Karpas-422 (cell line): ENCODE data around the gene AK3. TPM values are rescaled to one million over a fixed set of nuclear protein-coding genes. Genes with fewer than 3 reads are reported as not detected.

ENCODE experiments used
- DNase-seq: peaks from one replicate; pipeline ENCODE4 v3.0.0-alpha.2; 2015
- H2AFZ ChIP-seq: fragments of 200-600 bp; sonication (generic); 2 replicates; pipeline ENCODE4 v1.6.1; 2014; ENCODE audit warnings: antibody characterized with exemption, low read length, mixed read lengths
- H3K27ac ChIP-seq: fragments of 200-600 bp; sonication (generic); 2 replicates; pipeline ENCODE4 v1.5.1; 2014; ENCODE audit warnings: mild to moderate bottlenecking, low read length, moderate library complexity
- H3K27me3 ChIP-seq: fragments of 200-600 bp; sonication (generic); 2 replicates; pipeline ENCODE4 v1.6.1; 2014; ENCODE audit warnings: low read length, mixed read lengths
- H3K36me3 ChIP-seq: fragments of 200-600 bp; sonication (generic); 2 replicates; pipeline ENCODE4 v1.6.1; 2014; ENCODE audit warnings: low read length, mixed read lengths; ENCODE audit not compliant: insufficient read depth
- H3K4me1 ChIP-seq: fragments of 200-600 bp; sonication (generic); 2 replicates; pipeline ENCODE4 v1.6.1; 2014; ENCODE audit warnings: mild to moderate bottlenecking, low read length, mixed read lengths
- H3K4me2 ChIP-seq: fragments of 200-600 bp; sonication (generic); 2 replicates; pipeline ENCODE4 v1.6.1; 2014; ENCODE audit warnings: low read length, low read depth, mild to moderate bottlenecking; ENCODE audit not compliant: poor library complexity, severe bottlenecking
- H3K4me3 ChIP-seq: fragments of 200-600 bp; sonication (generic); 2 replicates; pipeline ENCODE4 v1.5.1; 2014; ENCODE audit warnings: mild to moderate bottlenecking, antibody characterized with exemption, low read length, mixed read lengths
- H3K79me2 ChIP-seq: fragments of 200-600 bp; sonication (generic); 2 replicates; pipeline ENCODE4 v1.6.1; 2014; ENCODE audit warnings: mild to moderate bottlenecking, low read length, mixed read lengths
- H3K9ac ChIP-seq: fragments of 200-600 bp; sonication (generic); 2 replicates; pipeline ENCODE4 v1.6.0; 2014; ENCODE audit warnings: low read length
- H3K9me2 ChIP-seq: fragments of 200-600 bp; sonication (generic), shearing (Covaris generic); replicated peaks from 2 replicates; pipeline ENCODE4 v1.6.0; 2014; ENCODE audit warnings: mild to moderate bottlenecking, low read length, moderate library complexity; ENCODE audit not compliant: insufficient read depth
- H3K9me3 ChIP-seq: fragments of 300-700, 200-600 bp; sonication (generic); 2 replicates; pipeline ENCODE4 v1.6.1; 2014; ENCODE audit warnings: low read length, mixed read lengths
- H4K20me1 ChIP-seq: fragments of 200-600 bp; sonication (generic); 2 replicates; pipeline ENCODE4 v1.6.1; 2014; ENCODE audit warnings: mild to moderate bottlenecking, antibody characterized with exemption, low read length, low read depth; ENCODE audit not compliant: insufficient read depth
- total RNA-seq: library from RNA; depleted of rRNA; stranded (reverse); fragments of >200 nt; shearing (Covaris generic); gene quantifications from 2 replicates; pipeline ENCODE4 v1.2.3, GENCODE V29; 2014; ENCODE audit warnings: low replicate concordance

AK3 gene
- total RNA-seq, 1 experiment from 2014 or later = 67.3 TPM

DNA sequence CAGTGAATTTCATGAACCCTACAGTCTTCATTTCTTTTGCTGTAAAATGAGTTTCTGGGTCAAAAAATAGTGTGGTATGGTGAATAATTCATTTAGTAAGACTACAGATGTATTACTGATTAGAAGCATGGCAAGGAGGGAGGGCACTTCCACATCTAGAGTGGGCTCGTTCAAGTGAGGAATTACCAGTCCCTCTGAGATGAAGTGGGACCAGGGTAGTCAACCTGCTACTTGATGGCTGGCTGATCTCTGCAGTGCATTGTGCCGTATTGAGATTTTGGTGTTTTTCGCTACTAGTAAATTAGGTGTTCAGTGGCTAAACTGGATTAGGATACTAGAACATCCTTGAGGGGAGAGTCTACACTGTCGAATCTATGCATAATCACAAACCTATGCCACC is 50.9 kb downstream of the AK3 start:
- Histone ChIP-seq H3K4me3 (no peak overlapping the region), H3K27me3 (no peaks in the 10 kb centered on the region), H3K4me2 (no peak overlapping the region), H3K9me2 (no peaks in the 10 kb centered on the region), H3K27ac (0 out of 2 replicates have a peak overlapping the region, but pooled peaks have one; percentile 10), H3K4me1 (peaks cover 17% of the 10 kb centered on the region), H3K9me3 (no peaks in the 10 kb centered on the region), H3K9ac (peak overlapping the region; percentile 2; the same call in 1 of the 2 replicates), H3K79me2 (peaks cover 92% of the 10 kb centered on the region), H4K20me1 (no peaks in the 10 kb centered on the region), H2AFZ (no peak overlapping the region), H3K36me3 (peaks cover 49% of the 10 kb centered on the region)
- DNase-seq = no peak

GRCh38 chr9:4689687-4690104 is 51.3 kb downstream of the AK3 start:
- H2AFZ ChIP-seq = no peak overlapping the region
- H3K4me3 ChIP-seq = no peak overlapping the region
- H4K20me1 ChIP-seq = no peaks in the 10 kb centered on the region

DNA sequence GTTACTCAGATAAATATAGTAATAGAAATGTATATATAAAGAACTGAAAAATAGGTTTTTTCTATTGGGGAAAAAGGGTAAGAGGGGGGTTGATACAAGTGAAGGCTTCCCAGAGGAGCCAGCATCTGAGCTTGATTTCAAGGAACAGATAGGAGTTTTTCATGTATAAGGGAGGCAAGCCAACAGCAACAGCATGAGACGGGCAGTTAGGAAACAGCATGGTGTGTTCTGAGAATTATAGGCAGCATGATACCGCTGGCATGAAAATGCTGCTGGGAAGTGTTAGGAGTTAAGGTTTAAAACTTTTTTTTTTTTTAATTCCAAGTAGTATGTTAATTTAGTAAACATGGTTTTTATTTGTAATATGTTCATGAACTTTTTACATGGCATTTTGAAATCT is 52.0 kb downstream of the AK3 start:
- Histone ChIP-seq H3K9ac (no peak overlapping the region), H3K27me3 (no peaks in the 10 kb centered on the region), H3K9me3 (no peaks in the 10 kb centered on the region), H3K79me2 (peaks cover 91% of the 10 kb centered on the region), H2AFZ (no peak overlapping the region), H3K4me3 (no peak overlapping the region), H4K20me1 (no peaks in the 10 kb centered on the region), H3K4me2 (no peak overlapping the region), H3K4me1 (peaks cover 17% of the 10 kb centered on the region), H3K36me3 (peaks cover 45% of the 10 kb centered on the region), H3K27ac (no peak overlapping the region), H3K9me2 (no peaks in the 10 kb centered on the region)
- DNase-seq = no peak

More at GRCh38 chr9:4689687-4690104, 51.3 kb downstream of the AK3 start:
- peaks cover 17% of the 10 kb centered on the region for H3K4me1 ChIP-seq
- peak overlapping the region; percentile 10; the same call in 1 of the 2 replicates for H3K27ac ChIP-seq
- H3K9me2 ChIP-seq = no peaks in the 10 kb centered on the region
- no peaks in the 10 kb centered on the region for H3K27me3 ChIP-seq
- peaks cover 47% of the 10 kb centered on the region for H3K36me3 ChIP-seq
- peaks cover 92% of the 10 kb centered on the region for H3K79me2 ChIP-seq
- no peaks in the 10 kb centered on the region for H3K9me3 ChIP-seq
- peak overlapping the region; percentile 2; the same call in 1 of the 2 replicates for H3K9ac ChIP-seq
- H3K4me2 ChIP-seq = no peak overlapping the region
- no peak for DNase-seq

DNA sequence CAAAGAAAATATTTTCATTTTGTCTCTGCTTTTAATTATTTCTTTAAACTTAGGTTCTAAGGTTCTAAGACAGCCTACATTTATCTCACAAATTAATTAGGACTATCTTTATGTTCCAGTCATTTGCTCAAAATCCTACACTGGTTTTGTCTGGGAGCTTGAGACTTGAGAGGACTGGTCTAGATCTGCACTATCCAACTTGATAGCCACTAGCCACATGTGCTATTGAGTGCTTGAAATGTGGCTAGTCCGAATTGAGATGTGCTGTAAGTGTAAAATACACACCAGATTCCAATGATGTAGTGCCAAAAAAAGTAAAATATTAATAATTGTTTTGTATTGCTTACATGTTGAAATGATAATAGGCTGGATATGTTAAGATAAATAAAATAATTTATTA is 54.4 kb downstream of the AK3 start:
- Histone ChIP-seq H3K27me3 (no peaks in the 10 kb centered on the region), H3K4me2 (no peak overlapping the region), H3K9me2 (no peaks in the 10 kb centered on the region), H3K4me1 (peaks cover 18% of the 10 kb centered on the region), H2AFZ (no peak overlapping the region), H3K9me3 (no peaks in the 10 kb centered on the region), H3K36me3 (peaks cover 34% of the 10 kb centered on the region), H3K27ac (no peak overlapping the region), H4K20me1 (no peaks in the 10 kb centered on the region), H3K9ac (no peak overlapping the region), H3K4me3 (no peak overlapping the region), H3K79me2 (peaks cover 91% of the 10 kb centered on the region)
- no peak for DNase-seq

DNA sequence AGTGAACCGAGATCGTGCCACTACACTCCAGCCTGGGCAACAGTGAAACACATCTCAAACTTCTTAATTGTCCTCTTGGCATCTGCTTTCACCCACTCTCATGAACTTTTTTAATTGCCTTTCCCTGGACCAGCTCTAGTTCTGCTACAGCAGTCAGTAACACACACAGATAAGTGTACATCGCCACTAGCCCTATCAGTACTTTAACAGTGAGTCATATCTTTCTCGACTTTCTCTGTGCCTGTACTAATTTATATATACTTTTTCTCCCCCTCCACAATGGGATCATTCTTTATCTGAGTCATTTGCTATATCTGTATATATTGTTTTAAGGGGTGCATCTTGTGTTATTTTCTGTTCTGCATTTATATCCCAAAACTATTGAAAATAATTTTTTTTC is 54.9 kb downstream of the AK3 start:
- no peaks in the 10 kb centered on the region for H3K27me3 ChIP-seq
- no peak overlapping the region for H3K9ac ChIP-seq
- no peak overlapping the region for H3K4me3 ChIP-seq
- H4K20me1 ChIP-seq = no peaks in the 10 kb centered on the region
- H3K79me2 ChIP-seq = peaks cover 91% of the 10 kb centered on the region
- H3K4me1 ChIP-seq = peaks cover 23% of the 10 kb centered on the region
- H3K36me3 ChIP-seq = peaks cover 29% of the 10 kb centered on the region
- no peak overlapping the region for H2AFZ ChIP-seq
- H3K4me2 ChIP-seq = no peak overlapping the region
- H3K27ac ChIP-seq = no peak overlapping the region
- no peaks in the 10 kb centered on the region for H3K9me2 ChIP-seq
- H3K9me3 ChIP-seq = no peaks in the 10 kb centered on the region
- no peak for DNase-seq

- Histone ChIP-seq H3K4me3 (no peak overlapping the region), H3K79me2 (peaks cover 91% of the 10 kb centered on the region)
Measured at GRCh38 chr9:4684820-4685219, 56.2 kb downstream of the AK3 start.

GRCh38 chr9:4680750-4681149 is 60.3 kb downstream of the AK3 start:
- H2AFZ ChIP-seq = no peak overlapping the region

More at GRCh38 chr9:4684820-4685219, 56.2 kb downstream of the AK3 start:
- Histone ChIP-seq H3K27me3 (no peaks in the 10 kb centered on the region), H3K4me1 (peaks cover 25% of the 10 kb centered on the region), H3K9me2 (no peaks in the 10 kb centered on the region), H3K36me3 (peaks cover 18% of the 10 kb centered on the region; the same call in 1 of the 2 replicates), H3K27ac (no peak overlapping the region), H4K20me1 (no peaks in the 10 kb centered on the region), H3K4me2 (no peak overlapping the region), H3K9ac (no peak overlapping the region), H2AFZ (no peak overlapping the region), H3K9me3 (no peaks in the 10 kb centered on the region)
- no peak for DNase-seq

GRCh38 chr9:4680173-4680525 is 60.9 kb downstream of the AK3 start:
- Histone ChIP-seq H3K4me3 (peak overlapping the region; percentile 80), H3K9ac (peak overlapping the region; percentile 89), H3K9me2 (no peaks in the 10 kb centered on the region), H3K27me3 (no peaks in the 10 kb centered on the region), H2AFZ (no peak overlapping the region), H3K4me1 (peaks cover 22% of the 10 kb centered on the region), H4K20me1 (no peaks in the 10 kb centered on the region), H3K9me3 (no peaks in the 10 kb centered on the region), H3K79me2 (peaks cover 52% of the 10 kb centered on the region), H3K4me2 (peak overlapping the region; percentile 86), H3K36me3 (no peaks in the 10 kb centered on the region), H3K27ac (peak overlapping the region; percentile 49)
- no peak for DNase-seq

More at GRCh38 chr9:4680750-4681149, 60.3 kb downstream of the AK3 start:
- Histone ChIP-seq H3K4me2 (peak overlapping the region; percentile 86), H4K20me1 (no peaks in the 10 kb centered on the region), H3K9ac (peak overlapping the region; percentile 89), H3K79me2 (peaks cover 58% of the 10 kb centered on the region), H3K27ac (no peak overlapping the region), H3K36me3 (no peaks in the 10 kb centered on the region; the same call in 1 of the 2 replicates), H3K4me3 (peak overlapping the region; percentile 80), H3K4me1 (peaks cover 22% of the 10 kb centered on the region), H3K27me3 (no peaks in the 10 kb centered on the region), H3K9me3 (no peaks in the 10 kb centered on the region), H3K9me2 (no peaks in the 10 kb centered on the region)
- no peak for DNase-seq
